Neural cell (in vitro differentiated cells): ENCODE data around the gene NRG3. TPM values are rescaled to one million over a fixed set of nuclear protein-coding genes. Genes with fewer than 3 reads are reported as not detected.

Source experiments
- H2AFZ ChIP-seq: fragments of 200-600, 300-800 bp; sonication (generic), shearing (Covaris generic); 2 replicates; pipeline ENCODE4 v1.6.0; 2014; ENCODE audit warnings: low read depth, mild to moderate bottlenecking, antibody characterized with exemption, low read length, moderate library complexity
- H3F3A ChIP-seq: fragments of 200-600 bp; shearing (Covaris generic); 2 replicates; pipeline ENCODE4 v1.6.1; 2016; ENCODE audit warnings: mild to moderate bottlenecking, moderate library complexity, mixed read lengths, antibody characterized with exemption, low read length; ENCODE audit not compliant: insufficient read depth, poor library complexity, severe bottlenecking
- H3K27ac ChIP-seq: fragments of 200-600, 300-800 bp; sonication (generic), shearing (Covaris generic); 2 replicates; pipeline ENCODE4 v1.5.1; 2014; ENCODE audit warnings: mild to moderate bottlenecking, low read length, moderate library complexity
- H3K27me3 ChIP-seq: fragments of 300-800, 200-600 bp; sonication (generic), shearing (Covaris generic); 2 replicates; pipeline ENCODE4 v1.6.0; 2014; ENCODE audit warnings: mild to moderate bottlenecking, low read depth, low read length, moderate library complexity; ENCODE audit not compliant: insufficient read depth
- H3K36me3 ChIP-seq: fragments of 300-800, 200-600 bp; sonication (generic), shearing (Covaris generic); 2 replicates; pipeline ENCODE4 v1.5.1; 2014; ENCODE audit warnings: mild to moderate bottlenecking, antibody characterized with exemption, low read length, moderate library complexity; ENCODE audit not compliant: insufficient read depth
- H3K4me2 ChIP-seq: fragments of 300-800, 200-600 bp; sonication (generic), shearing (Covaris generic); 2 replicates; pipeline ENCODE4 v1.6.0; 2014; ENCODE audit warnings: mild to moderate bottlenecking, low read length
- H3K4me3 ChIP-seq: fragments of 300-800, 200-600 bp; sonication (generic), shearing (Covaris generic); 2 replicates; pipeline ENCODE4 v1.5.1; 2014; ENCODE audit warnings: mild to moderate bottlenecking, low read length, moderate library complexity
- H3K79me2 ChIP-seq: fragments of 200-600 bp; shearing (Covaris generic); replicated peaks from 2 replicates; pipeline ENCODE4 v1.6.0; 2014; ENCODE audit warnings: mild to moderate bottlenecking, low read length, moderate library complexity; ENCODE audit not compliant: insufficient read depth
- H3K9ac ChIP-seq: fragments of 300-800, 200-600 bp; sonication (generic), shearing (Covaris generic); 2 replicates; pipeline ENCODE4 v1.6.1; 2016; ENCODE audit warnings: mild to moderate bottlenecking, low read length, mixed read lengths
- H3K9me2 ChIP-seq: fragments of 200-600 bp; shearing (Covaris generic); 2 replicates; pipeline ENCODE4 v1.6.1; 2016; ENCODE audit warnings: mild to moderate bottlenecking, low read length, mixed read lengths; ENCODE audit not compliant: insufficient read depth
- H3K9me3 ChIP-seq: fragments of 200-600, 300-800 bp; sonication (generic), shearing (Covaris generic); 2 replicates; pipeline ENCODE4 v1.6.1; 2016; ENCODE audit warnings: mild to moderate bottlenecking, mixed run types, low read length, moderate library complexity, mixed read lengths
- H4K20me1 ChIP-seq: fragments of 200-600 bp; shearing (Covaris generic); 2 replicates; pipeline ENCODE4 v1.6.1; 2016; ENCODE audit warnings: mild to moderate bottlenecking, mixed run types; ENCODE audit not compliant: insufficient read depth
- EP300 ChIP-seq: fragments of 450-650 bp; conservative IDR thresholded peaks from 2 replicates; pipeline ENCODE4 v1.6.1; 2014; ENCODE audit warnings: antibody characterized with exemption, mild to moderate bottlenecking, moderate library complexity; ENCODE audit not compliant: poor library complexity, severe bottlenecking
- EZH2 ChIP-seq: fragments of 200-600, 300-800 bp; shearing (Covaris generic), sonication (generic); IDR thresholded peaks from 2 replicates; pipeline ENCODE4 v1.6.1; 2014; ENCODE audit warnings: antibody characterized with exemption, low read length, borderline replicate concordance, mild to moderate bottlenecking; ENCODE audit not compliant: insufficient read depth, poor library complexity, severe bottlenecking
- MXI1 ChIP-seq: fragments of 450-650 bp; conservative IDR thresholded peaks from 2 replicates; pipeline ENCODE4 v1.6.1; 2014; ENCODE audit warnings: antibody characterized with exemption, mild to moderate bottlenecking; ENCODE audit not compliant: poor library complexity, severe bottlenecking
- POLR2AphosphoS5 ChIP-seq: IDR thresholded peaks from 2 replicates; pipeline ENCODE4 v1.6.1; 2012
- RAD21 ChIP-seq: fragments of 450-650 bp; conservative IDR thresholded peaks from 2 replicates; pipeline ENCODE4 v1.6.1; 2014; ENCODE audit warnings: antibody characterized with exemption, mild to moderate bottlenecking, moderate library complexity
- SMC3 ChIP-seq: fragments of 450-650 bp; conservative IDR thresholded peaks from 2 replicates; pipeline ENCODE4 v1.6.1; 2014; ENCODE audit warnings: antibody characterized with exemption, mild to moderate bottlenecking, moderate library complexity; ENCODE audit not compliant: poor library complexity
- TAF1 ChIP-seq: IDR thresholded peaks from 2 replicates; pipeline ENCODE4 v1.6.1; 2012; ENCODE audit warnings: low read depth
- polyA plus RNA-seq: library from polyadenylated mRNA; depleted of rRNA; stranded (reverse); fragments of >200 nt; gene quantifications from 2 replicates; pipeline ENCODE4 v1.2.3, GENCODE V29; 2014
- TF ChIP-seq, protein P1 (sequence below): fragments of 450-650 bp; IDR thresholded peaks from 2 replicates; pipeline ENCODE4 v1.5.1; 2014; ENCODE audit warnings: antibody characterized with exemption, mild to moderate bottlenecking, moderate library complexity; ENCODE audit not compliant: poor library complexity, severe bottlenecking
- TF ChIP-seq, protein P2 (sequence below): IDR thresholded peaks from 2 replicates; pipeline ENCODE4 v1.6.1; 2012; ENCODE audit warnings: borderline replicate concordance

The NRG3 gene
- polyA plus RNA-seq, 1 donor from 2014 or later = 14.0 TPM

DNA sequence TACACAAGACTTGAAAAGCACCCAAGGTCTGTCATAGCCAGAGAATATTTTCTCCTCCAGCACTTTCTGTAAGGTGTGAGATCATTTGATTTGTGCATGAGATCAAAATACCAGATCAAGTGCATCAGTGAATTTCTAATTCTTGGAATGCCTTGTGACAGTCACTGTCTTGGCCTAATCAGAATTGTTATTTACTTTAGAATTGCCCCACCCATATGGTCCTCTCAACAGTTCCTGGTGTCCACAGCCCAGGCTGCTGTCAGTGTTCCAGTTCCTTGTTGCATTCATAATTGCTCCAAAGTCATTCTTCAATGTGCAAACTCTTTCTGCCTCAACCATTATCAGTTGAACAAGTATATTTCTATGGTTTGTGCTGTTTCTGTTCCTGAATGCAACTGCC is 770.2 kb downstream of the NRG3 start:
- no peaks in the 10 kb centered on the region for H3K36me3 ChIP-seq
- no peaks in the 10 kb centered on the region for H3F3A ChIP-seq

DNA sequence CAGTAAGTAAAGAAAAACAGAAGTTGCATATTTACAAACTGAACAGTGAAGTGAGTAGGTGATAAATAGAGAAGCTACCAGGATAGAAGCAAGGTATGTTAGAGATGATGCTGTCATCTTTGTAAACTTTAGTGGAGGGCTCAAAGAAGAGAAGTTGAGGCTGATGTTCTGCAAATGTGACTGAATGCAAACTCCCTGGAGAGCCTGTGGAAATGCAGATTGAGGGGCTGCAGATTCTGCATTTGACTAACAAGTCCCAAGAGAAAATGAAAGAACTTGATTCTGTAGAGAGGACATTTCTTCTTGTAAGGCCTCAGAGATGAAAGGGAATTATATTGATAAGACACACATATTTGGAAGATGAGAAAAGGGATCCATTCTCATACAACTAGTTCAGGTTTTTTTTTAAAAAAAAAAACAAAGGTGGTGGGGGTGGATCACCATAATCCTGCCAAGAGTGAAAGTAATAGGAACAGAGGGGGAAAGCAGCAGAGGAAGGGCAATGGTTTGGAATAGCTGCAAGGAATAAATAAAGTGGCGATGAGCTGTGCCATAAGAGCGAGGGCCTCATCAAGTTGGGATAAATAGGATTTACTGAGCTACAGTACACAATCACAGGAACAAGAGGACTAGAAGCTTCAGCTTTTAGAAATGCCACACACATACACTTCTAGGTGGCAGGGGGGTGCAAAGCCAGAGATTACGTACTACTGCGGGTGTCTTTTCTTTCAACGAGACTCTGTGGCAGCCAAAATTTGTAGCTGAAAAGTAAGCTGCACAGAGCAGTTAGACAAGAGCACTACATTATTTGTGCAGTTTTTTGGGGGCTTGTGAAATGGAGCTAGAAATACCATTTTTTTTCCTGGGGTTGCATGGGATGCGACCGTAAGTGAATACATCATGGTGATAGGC is 778.5 kb downstream of the NRG3 start:
- H2AFZ ChIP-seq = no peak overlapping the region
- H3K9me2 ChIP-seq = no peaks in the 10 kb centered on the region
- TF ChIP-seq, protein P1, sequence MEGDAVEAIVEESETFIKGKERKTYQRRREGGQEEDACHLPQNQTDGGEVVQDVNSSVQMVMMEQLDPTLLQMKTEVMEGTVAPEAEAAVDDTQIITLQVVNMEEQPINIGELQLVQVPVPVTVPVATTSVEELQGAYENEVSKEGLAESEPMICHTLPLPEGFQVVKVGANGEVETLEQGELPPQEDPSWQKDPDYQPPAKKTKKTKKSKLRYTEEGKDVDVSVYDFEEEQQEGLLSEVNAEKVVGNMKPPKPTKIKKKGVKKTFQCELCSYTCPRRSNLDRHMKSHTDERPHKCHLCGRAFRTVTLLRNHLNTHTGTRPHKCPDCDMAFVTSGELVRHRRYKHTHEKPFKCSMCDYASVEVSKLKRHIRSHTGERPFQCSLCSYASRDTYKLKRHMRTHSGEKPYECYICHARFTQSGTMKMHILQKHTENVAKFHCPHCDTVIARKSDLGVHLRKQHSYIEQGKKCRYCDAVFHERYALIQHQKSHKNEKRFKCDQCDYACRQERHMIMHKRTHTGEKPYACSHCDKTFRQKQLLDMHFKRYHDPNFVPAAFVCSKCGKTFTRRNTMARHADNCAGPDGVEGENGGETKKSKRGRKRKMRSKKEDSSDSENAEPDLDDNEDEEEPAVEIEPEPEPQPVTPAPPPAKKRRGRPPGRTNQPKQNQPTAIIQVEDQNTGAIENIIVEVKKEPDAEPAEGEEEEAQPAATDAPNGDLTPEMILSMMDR = no peak
- TF ChIP-seq EZH2 = no peak
- TF ChIP-seq, protein P2, sequence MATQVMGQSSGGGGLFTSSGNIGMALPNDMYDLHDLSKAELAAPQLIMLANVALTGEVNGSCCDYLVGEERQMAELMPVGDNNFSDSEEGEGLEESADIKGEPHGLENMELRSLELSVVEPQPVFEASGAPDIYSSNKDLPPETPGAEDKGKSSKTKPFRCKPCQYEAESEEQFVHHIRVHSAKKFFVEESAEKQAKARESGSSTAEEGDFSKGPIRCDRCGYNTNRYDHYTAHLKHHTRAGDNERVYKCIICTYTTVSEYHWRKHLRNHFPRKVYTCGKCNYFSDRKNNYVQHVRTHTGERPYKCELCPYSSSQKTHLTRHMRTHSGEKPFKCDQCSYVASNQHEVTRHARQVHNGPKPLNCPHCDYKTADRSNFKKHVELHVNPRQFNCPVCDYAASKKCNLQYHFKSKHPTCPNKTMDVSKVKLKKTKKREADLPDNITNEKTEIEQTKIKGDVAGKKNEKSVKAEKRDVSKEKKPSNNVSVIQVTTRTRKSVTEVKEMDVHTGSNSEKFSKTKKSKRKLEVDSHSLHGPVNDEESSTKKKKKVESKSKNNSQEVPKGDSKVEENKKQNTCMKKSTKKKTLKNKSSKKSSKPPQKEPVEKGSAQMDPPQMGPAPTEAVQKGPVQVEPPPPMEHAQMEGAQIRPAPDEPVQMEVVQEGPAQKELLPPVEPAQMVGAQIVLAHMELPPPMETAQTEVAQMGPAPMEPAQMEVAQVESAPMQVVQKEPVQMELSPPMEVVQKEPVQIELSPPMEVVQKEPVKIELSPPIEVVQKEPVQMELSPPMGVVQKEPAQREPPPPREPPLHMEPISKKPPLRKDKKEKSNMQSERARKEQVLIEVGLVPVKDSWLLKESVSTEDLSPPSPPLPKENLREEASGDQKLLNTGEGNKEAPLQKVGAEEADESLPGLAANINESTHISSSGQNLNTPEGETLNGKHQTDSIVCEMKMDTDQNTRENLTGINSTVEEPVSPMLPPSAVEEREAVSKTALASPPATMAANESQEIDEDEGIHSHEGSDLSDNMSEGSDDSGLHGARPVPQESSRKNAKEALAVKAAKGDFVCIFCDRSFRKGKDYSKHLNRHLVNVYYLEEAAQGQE = no peak
- TF ChIP-seq MXI1 = no peak
- no peak for TF ChIP-seq SMC3
- TF ChIP-seq RAD21 = no peak
- TF ChIP-seq EP300 = no peak
- no peak for TF ChIP-seq TAF1
- no peak overlapping the region for H3K4me2 ChIP-seq
- H3K4me3 ChIP-seq = no peak overlapping the region
- H3F3A ChIP-seq = no peaks in the 10 kb centered on the region
- no peak overlapping the region for H3K27ac ChIP-seq
- H3K9ac ChIP-seq = no peak overlapping the region
- no peaks in the 10 kb centered on the region for H3K36me3 ChIP-seq
- H3K27me3 ChIP-seq = no peaks in the 10 kb centered on the region
- H3K9me3 ChIP-seq = no peaks in the 10 kb centered on the region
- no peaks in the 10 kb centered on the region for H3K79me2 ChIP-seq
- H4K20me1 ChIP-seq = no peaks in the 10 kb centered on the region

More for the DNA sequence above, 770.2 kb downstream of the NRG3 start:
- TF ChIP-seq MXI1 = no peak
- no peak for TF ChIP-seq EZH2
- no peak for TF ChIP-seq TAF1
- no peak for TF ChIP-seq POLR2AphosphoS5
- no peak for TF ChIP-seq EP300
- no peak for TF ChIP-seq SMC3
- no peak for TF ChIP-seq RAD21
- TF ChIP-seq, protein P1 = no peak
- TF ChIP-seq, protein P2 = no peak
- H3K9ac ChIP-seq = no peak overlapping the region
- H3K27me3 ChIP-seq = no peaks in the 10 kb centered on the region
- no peaks in the 10 kb centered on the region for H3K79me2 ChIP-seq
- H4K20me1 ChIP-seq = no peaks in the 10 kb centered on the region
- H3K4me3 ChIP-seq = no peak overlapping the region
- H2AFZ ChIP-seq = no peak overlapping the region
- no peak overlapping the region for H3K4me2 ChIP-seq
- H3K9me2 ChIP-seq = no peaks in the 10 kb centered on the region
- no peaks in the 10 kb centered on the region for H3K9me3 ChIP-seq
- H3K27ac ChIP-seq = no peak overlapping the region
